NCI-H2107 treated with DMSO at 0.1 percent for 48 hours (cell line): Measurements from ENCODE around the gene SCN1B.
"Not testable (repeated sequence)": the region's sequence is repeated elsewhere in the genome, so short reads cannot be mapped to it uniquely, and the experiment has no call there.

Experiments used
- DNase-seq: peaks from one replicate; lab custom pipeline; 2025; ENCODE audit not compliant: unreplicated experiment; lab: John Stamatoyannopoulos, UW

SCN1B gene

GRCh38 chr19:35000647-35001501 is 29.4 kb upstream of the SCN1B start:
- DNase-seq, result peak; percentile 10

GRCh38 chr19:35002037-35002535 is 28.2 kb upstream of the SCN1B start:
- DNase-seq, result no peak

- no peak for DNase-seq
Observed at GRCh38 chr19:35004517-35005255, 25.6 kb upstream of the SCN1B start.

GRCh38 chr19:35005256-35005977 is 24.9 kb upstream of the SCN1B start:
- no peak for DNase-seq

- DNase-seq, result not testable (repeated sequence)
Observed at GRCh38 chr19:35006007-35006341, 24.3 kb upstream of the SCN1B start.

GRCh38 chr19:35006342-35006998 is 23.8 kb upstream of the SCN1B start:
- no peak for DNase-seq

GRCh38 chr19:35006999-35007365 is 23.3 kb upstream of the SCN1B start:
- DNase-seq, result no peak

GRCh38 chr19:35007427-35007826 is 22.8 kb upstream of the SCN1B start:
- DNase-seq, result not testable (repeated sequence)

GRCh38 chr19:35008891-35009341 is 21.4 kb upstream of the SCN1B start:
- DNase-seq, result no peak

GRCh38 chr19:35009424-35010415 is 20.6 kb upstream of the SCN1B start:
- no peak for DNase-seq

GRCh38 chr19:35011091-35011689 is 19.1 kb upstream of the SCN1B start:
- no peak for DNase-seq

- no peak for DNase-seq
Observed at GRCh38 chr19:35011737-35012682, 18.3 kb upstream of the SCN1B start.

GRCh38 chr19:35013041-35013819 is 17.0 kb upstream of the SCN1B start:
- DNase-seq, result no peak

- DNase-seq, result no peak
Observed at GRCh38 chr19:35013820-35014754, 16.2 kb upstream of the SCN1B start.

GRCh38 chr19:35014774-35015173 is 15.5 kb upstream of the SCN1B start:
- not testable (repeated sequence) for DNase-seq

GRCh38 chr19:35015270-35015953 is 14.9 kb upstream of the SCN1B start:
- DNase-seq, result no peak
